Frontal cortex (tissue), 4 donors: ENCODE data around the gene SPEG. TPM values are rescaled to one million over a fixed set of nuclear protein-coding genes. Genes with fewer than 3 reads are reported as not detected.
A peak's percentile ranks its signal among the peaks of the same experiment; 100 is the strongest.

ENCODE experiments used
- DNase-seq, 2 donors: peaks; one replicate each; pipeline ENCODE4 v3.0.0; 2012; ENCODE audit warnings: low spot score in 2 of 2
- FAIRE-seq: peaks from 2 replicates; lab custom pipeline; 2012; peaks lifted over from hg19 to GRCh38; lab: Jason Lieb, UNC
- total RNA-seq: library from RNA; depleted of rRNA; stranded (reverse); fragments of >200 nt; gene quantifications from one replicate; pipeline ENCODE4 v1.2.3, GENCODE V29; 2014
- donor health status: control.
- donor health status: control.
- donor health status: control.

SPEG gene
- total RNA-seq, 1 donor from 2014 or later = 13.0 TPM

DNA sequence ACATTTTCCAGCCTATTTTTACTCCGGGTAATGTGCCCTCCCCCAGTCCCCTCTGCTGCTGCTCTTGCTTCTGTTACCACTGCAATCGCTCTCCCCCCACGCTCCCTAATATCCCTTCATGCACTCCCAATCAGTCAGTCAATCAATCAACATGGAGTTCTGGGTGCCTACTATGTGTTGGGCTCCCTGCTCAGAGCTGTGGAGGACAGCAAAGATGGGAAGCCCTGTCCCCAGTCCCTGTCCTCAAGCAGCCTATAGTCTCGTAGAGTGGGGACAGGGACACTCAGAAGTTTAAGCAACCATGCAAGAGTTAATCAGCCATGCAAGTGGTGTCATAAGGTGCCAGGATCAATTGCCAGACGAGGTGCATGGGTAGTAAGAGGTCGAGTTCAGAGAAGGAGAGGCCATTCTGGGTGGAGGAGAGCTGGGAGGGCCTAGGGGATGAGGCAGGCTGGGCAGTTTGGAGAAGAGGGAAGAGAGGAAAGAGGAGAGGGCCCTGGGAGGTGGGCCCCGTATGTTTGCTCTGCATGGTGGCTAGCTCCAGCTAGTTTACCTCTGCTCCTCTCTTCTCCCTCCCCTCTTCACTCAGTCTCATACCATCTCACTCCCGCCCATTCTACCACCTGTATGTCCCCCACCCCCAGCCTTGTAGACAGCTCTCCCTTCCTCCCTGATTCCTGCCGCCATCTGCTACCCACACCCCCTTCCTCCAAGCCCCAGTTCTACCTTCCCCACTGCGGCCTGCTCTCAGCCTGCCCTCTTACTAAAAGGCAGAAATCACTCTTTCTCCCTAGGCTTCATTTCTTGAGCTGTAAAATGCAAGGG is 83.5 kb downstream of the SPEG start:
- FAIRE-seq = no peak
- DNase-seq = no peak

GRCh38 chr2:219519526-219519916 is 84.9 kb downstream of the SPEG start:
- no peak for FAIRE-seq

GRCh38 chr2:219520079-219520478 is 85.4 kb downstream of the SPEG start:
- DNase-seq (no peak), FAIRE-seq (no peak)

More at GRCh38 chr2:219519526-219519916, 84.9 kb downstream of the SPEG start:
- DNase-seq = no peak

DNA sequence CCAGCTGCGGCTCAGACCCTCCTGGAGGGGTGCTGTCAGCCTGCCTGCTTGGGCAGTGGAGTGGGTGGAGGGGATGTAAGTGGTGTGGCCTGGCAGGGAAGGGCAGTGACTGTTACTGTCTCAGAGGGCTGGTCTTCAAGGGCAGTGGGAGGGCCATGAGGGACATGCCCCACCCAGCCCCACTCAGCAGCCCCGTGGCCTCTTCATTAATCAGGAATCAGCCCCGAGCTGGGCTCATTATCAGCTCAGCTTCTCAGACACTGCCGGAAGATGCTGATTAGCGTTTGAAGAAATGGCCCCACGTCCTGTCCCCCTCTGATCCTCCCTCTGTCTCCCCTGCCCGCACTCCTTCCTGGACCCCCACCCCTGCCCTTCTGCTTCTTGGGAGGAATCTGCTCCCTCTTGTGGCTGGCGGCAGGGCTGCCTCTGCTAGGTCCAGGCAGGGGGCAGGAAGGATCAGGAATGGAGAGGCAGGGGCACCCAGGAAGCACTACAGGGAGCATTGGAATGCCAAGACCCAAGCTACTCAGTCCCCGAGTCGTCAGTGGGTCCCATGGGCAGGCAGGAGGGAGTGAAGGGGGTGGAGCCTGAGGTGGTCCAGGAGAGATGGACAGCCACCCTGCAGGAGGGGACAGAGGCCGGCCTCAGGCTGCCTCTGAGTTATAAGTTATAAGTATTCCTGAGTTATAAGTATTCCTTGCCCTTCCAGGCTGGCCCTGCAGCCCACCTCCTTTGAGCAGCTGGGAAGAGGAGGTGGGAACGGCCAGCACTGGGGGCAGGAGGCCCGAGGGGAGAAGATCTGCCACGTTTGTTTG is 86.6 kb downstream of the SPEG start:
- no peak for FAIRE-seq
- peak in 1 of 2 donors; percentile 64 for DNase-seq

DNA sequence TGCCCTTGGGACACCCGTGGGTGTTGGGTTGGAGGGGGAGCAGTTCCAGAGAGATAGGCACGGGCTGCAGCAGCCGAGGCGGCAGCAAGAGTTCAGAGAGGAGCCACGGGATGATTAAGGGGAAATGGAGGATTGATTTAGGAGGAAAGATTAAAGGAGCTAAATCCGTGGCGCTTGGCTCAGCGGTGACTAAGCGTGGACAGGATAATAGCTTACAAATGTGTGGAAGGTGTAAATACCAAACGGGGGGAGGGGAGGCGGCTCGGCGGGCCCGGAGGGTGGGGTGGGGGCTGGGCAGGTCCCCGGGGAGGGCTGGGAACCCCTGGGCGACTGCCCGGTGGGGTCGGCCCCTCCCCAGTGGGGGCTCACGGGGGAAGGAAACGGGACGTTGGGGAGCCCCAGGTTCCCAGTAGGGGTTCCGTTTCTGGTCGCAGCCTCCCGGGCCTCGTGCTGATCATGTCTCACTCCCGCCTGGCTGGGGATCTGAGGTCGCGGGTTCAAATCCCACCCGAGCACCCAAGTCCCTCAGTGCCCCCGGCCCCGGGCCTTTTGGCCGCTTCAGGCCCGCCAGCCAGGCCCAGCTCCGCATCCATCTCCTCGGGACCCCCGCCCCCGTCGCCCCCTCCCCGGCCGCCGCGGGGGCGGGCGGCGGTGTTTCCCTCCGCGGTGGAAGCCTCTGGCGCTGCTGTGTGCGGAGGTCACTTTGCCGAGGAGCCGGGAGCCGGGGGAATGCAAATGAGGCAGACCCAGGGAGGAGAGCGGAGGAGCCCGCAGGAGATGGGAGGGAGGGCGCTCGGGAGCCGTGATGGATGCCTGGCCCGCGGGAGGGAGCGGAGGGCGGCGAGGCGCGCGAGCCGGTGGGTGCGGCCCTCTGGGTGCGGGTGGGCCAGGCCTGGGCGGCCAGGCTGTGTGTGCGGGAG is 87.7 kb downstream of the SPEG start:
- no peak for FAIRE-seq
- DNase-seq = peak in 1 of 2 donors; percentile 77

GRCh38 chr2:219523031-219523671 is 88.5 kb downstream of the SPEG start:
- no peak for DNase-seq

DNA sequence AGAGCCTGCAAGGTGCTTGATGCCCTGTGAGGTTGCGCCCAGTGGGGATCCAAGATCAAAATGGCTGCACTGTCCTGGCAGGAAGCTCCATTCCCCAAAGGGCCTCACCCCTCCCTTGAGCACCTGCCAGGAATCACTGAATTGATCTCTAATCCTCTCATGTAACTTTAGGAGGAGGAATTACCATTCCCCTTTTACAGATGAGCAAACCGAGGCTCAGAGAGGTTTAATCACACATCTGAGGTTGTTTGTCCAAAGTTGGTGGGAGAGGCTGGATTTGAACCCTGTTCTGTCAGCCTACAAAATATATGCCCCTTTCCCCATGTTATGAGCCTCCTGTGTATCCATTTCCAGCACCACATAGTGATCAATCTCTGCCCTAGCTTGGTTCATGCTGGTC is 90.2 kb downstream of the SPEG start:
- no peak for FAIRE-seq
- no peak for DNase-seq

More at GRCh38 chr2:219523031-219523671, 88.5 kb downstream of the SPEG start:
- no peak for FAIRE-seq

- DNase-seq = no peak
- FAIRE-seq = no peak
Measured at GRCh38 chr2:219525533-219526232, 91.0 kb downstream of the SPEG start.

DNA sequence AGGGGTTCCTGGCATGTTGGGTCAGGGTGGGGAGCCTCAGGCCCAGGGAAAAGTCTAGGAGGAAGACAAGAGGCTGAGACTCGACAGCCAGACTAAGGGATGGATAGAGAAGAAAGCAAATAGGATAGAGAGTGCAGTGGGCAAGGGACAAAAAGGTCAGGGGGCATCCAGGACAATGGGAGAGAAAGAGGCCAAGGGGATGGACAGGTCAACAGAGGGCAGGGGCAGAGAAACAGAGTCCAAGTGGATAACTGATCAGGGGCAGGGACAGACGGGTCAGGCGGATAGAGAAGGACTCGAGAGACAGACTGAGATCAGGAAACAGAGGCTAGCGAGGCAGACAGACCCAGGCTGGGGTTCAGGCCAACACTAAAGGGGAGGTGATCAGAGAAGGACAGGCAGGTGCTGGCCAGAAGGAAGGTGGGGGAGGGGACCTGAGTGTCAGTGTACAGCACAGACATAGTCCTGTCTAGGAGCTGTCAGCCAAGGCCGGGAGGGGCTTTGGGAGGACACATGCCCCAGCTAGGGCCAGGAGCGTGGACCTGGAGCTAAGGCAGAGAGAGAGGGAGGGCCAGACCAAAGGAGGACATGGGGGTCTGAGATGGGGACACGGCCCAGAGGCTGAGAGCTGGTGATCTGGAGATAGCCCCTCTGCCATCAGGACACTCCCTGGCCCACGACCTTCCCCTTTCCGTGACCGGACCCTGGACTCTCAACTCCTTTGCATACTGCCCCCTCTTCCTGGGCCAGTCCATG is 91.9 kb downstream of the SPEG start:
- FAIRE-seq = no peak
- DNase-seq = no peak

GRCh38 chr2:219527076-219527394 is 92.4 kb downstream of the SPEG start:
- no peak for FAIRE-seq
- no peak for DNase-seq

DNA sequence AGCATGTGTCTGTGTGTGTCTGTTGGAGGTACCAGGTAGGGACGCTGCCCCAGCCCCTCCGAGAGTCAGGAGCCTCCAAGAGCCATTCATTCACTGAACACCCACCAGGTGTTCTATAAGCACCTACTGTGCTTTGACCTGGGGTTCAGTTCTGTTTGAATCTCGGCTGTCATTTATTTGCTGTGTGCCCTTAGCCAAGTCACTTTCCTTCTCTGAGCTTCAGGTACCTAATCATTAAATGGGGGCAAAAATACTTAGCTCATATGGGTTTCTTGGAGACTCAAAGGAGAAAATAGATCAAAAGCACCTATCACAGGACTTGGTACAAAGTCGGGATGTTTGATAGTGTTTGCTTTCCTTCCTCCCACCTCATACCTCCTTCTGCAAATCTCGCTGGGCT is 92.8 kb downstream of the SPEG start:
- no peak for DNase-seq
- no peak for FAIRE-seq

DNA sequence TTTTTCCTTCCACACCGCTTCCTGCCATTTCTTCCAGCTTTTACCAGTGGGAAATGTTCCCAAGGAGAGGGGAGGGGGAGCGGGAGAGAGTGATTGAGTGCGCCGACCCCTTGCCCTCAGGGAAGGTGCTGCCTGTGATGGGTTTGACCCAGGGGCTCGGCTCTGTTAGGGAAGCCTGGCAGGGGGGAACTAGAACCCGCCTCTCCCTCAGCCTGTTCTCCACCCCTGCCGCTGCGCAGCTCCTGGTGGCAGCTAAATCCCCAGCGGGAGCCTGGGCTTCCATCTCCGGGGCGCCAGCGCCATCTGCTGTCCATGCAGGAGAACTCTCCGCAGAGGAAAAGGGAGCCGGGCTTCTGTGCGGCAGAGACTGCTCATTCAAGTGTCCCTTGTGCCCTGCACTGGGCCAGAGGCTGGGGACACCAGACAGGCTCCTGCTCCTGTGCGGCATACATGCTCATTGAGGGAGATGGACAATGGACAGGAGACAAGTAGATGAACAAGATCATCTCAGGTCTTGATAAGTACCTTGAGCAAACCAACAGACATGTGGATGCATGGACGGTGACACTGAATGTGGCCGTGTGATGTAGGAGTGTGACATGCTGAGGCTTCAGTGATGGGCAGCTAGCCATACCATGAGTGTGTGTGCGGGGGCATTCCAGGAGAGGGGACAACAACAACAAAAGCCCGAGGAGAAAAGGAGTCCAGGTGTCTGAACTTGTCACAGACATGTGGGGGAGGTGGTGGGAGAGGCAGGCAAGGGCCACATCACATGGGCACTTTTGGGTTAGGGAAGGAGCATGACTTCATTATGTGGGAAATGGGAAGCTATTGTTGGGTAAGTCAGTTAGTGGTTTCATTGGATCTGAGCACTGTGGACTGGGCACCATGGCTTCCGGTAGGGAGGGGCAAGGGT is 95.7 kb downstream of the SPEG start:
- FAIRE-seq (no peak), DNase-seq (peak; percentile 85 to 93)

- no peak for DNase-seq
- no peak for FAIRE-seq
Measured at GRCh38 chr2:219531639-219532377, 97.2 kb downstream of the SPEG start.

DNA sequence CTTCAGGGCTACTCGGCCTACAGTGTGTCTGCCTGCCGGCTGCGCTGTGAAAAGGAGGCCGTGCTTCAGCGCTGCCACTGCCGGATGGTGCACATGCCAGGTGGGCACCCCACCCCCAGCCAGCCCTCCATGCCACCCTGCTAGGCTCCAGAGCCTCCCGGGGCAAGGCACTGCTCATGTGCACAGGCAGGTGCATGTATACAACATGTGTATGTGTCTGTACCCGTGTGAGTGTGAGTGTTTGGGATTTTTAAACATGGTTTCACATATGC is 97.7 kb downstream of the SPEG start:
- DNase-seq (no peak), FAIRE-seq (no peak)

DNA sequence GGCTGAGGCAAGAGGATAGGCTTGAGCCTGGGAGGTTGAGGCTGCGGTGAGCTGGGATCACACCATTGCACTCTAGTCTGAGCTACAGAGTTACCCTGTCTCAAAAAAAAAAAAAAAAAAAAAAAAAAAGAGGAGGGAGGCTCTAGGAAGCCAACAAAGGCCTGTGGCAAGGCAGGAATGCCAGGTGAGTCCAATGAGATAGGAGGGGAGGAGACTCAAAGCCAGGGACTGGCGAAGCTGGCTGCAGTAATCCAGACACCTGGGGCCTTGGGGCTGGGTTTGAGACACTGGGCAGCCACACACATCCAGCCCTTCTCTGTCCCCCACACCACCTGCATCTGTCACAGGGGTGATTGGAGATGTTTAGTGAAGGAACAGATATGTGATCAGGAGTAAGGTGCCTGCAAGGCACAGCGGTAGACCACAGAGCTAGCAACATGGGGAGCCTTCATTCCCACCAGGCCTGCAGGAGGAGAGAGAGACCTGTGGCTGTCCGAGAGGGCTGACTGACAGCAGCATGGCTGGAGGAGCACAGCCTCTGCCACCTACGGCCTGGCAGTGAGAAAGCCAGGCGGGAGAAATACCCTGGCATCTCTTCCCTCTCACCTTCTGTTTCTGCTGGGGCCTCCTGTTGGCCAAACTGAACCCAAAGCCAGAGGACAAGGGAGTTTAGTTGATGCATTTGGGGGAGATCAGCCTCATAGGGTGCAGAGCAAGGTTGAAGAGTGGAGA is 99.5 kb downstream of the SPEG start:
- FAIRE-seq (no peak), DNase-seq (no peak)

DNA sequence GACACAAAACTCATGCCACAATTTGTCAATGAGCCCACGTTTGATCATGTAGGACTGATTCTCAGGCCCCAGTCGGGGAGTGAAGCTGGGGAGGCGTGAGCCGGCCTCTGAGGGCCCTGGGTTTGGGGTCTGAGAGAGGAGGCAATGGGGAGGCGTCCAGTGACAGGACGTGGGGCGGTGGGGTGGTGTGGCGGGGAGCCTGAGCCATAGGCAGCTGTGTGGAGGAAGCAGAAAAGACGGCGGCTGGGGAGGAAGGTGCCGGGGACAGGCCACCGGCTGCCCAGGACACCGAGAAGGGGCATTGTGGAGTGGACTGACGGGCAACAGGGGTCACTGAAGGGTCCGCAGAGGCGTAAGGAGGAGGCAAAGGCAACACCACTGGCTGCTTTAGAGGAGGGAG is 101.8 kb downstream of the SPEG start:
- no peak for DNase-seq
- FAIRE-seq = no peak
